Esophagus squamous epithelium (tissue), 4 donors: Measurements from ENCODE around the gene NEDD4L.

Source experiments
- POLR2A ChIP-seq, 4 donors: fragments of 450-650 bp; IDR thresholded peaks; one replicate each; pipeline ENCODE4 v1.6.1; 2017; ENCODE audit warnings: antibody characterized with exemption in 4 of 4, mild to moderate bottlenecking in 4 of 4, moderate library complexity in 3 of 4
- TF ChIP-seq, protein P1 (sequence below), 6 experiments: fragments of 450-650 bp in 4 of 6; fragments of 200-600 bp in 2 of 6; sonication (generic) in 2 of 6; IDR thresholded peaks; one replicate each; pipeline ENCODE4 v1.5.1; 2016 to 2019; ENCODE audit warnings: antibody characterized with exemption in 6 of 6, mild to moderate bottlenecking in 4 of 6, moderate library complexity in 4 of 6

DNA sequence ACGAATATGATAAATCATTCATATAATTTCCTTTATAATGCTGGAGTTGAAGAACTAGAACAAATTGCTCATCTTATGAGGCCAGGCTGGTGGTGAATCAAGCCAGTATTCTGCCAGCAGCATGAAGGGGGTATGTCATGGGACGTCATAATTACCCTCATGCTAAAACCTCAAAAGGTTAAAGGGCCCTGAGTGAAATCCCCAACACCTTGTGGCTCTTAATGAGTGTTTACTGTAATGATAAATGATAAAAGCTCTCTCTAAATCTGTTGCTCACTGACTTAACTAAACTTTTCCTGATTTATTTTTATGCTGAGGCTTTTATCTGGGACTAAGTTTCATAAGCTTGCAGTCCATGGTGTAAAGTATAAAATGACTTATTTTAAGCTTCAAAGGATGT lies 18.3 kb upstream of the NEDD4L start:
- TF ChIP-seq, protein P1, sequence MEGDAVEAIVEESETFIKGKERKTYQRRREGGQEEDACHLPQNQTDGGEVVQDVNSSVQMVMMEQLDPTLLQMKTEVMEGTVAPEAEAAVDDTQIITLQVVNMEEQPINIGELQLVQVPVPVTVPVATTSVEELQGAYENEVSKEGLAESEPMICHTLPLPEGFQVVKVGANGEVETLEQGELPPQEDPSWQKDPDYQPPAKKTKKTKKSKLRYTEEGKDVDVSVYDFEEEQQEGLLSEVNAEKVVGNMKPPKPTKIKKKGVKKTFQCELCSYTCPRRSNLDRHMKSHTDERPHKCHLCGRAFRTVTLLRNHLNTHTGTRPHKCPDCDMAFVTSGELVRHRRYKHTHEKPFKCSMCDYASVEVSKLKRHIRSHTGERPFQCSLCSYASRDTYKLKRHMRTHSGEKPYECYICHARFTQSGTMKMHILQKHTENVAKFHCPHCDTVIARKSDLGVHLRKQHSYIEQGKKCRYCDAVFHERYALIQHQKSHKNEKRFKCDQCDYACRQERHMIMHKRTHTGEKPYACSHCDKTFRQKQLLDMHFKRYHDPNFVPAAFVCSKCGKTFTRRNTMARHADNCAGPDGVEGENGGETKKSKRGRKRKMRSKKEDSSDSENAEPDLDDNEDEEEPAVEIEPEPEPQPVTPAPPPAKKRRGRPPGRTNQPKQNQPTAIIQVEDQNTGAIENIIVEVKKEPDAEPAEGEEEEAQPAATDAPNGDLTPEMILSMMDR (IDR thresholded peaks at IDR 0.05): no peak
- TF ChIP-seq POLR2A (IDR thresholded peaks at IDR 0.05): no peak
